PC-9 (cell line): Measurements from ENCODE around the gene HMGB3. TPM values are rescaled to one million over a fixed set of nuclear protein-coding genes. Genes with fewer than 3 reads are reported as not detected.
"Not testable (repeated sequence)": the region's sequence is repeated elsewhere in the genome, so short reads cannot be mapped to it uniquely, and the experiment has no call there.

ENCODE experiments used
- BruUV-seq: library from RNA; stranded (reverse); fragments of 400-500 nt; replicated peaks from 2 replicates; lab custom pipeline; 2021; lab: Mats Ljungman, UMichigan
- CTCF ChIA-PET: fragments of 300-600 bp; sonication (Branson Sonifier 250); formaldehyde crosslinking; loops from one replicate; lab custom pipeline; 2022; ENCODE audit warnings: antibody characterized with exemption; lab: Charles Lee
- POLR2A ChIA-PET: fragments of 300-600 bp; sonication (Branson Sonifier 250); formaldehyde crosslinking; loops from one replicate; lab custom pipeline; 2022; ENCODE audit warnings: antibody characterized with exemption; ENCODE audit not compliant: unreplicated experiment; lab: Charles Lee
- DNase-seq, 2 experiments: peaks; one replicate each; pipeline versions ENCODE4 v3.0.0 to v3.0.0-alpha.2; 2015 to 2022; ENCODE audit warnings: mixed read lengths in 1 of 2
- H2AFZ ChIP-seq: fragments of 200-600 bp; sonication (generic); 2 replicates; pipeline ENCODE4 v1.8.1; 2017; ENCODE audit warnings: antibody characterized with exemption
- H3F3A ChIP-seq: fragments of 200-600 bp; sonication (generic); 2 replicates; pipeline ENCODE4 v1.8.1; 2017; ENCODE audit warnings: antibody characterized with exemption, mild to moderate bottlenecking, low read depth; ENCODE audit not compliant: insufficient read depth
- H3K27ac ChIP-seq: fragments of 200-600 bp; sonication (generic); 2 replicates; pipeline ENCODE4 v1.6.1; 2016; ENCODE audit warnings: mixed run types
- H3K27me3 ChIP-seq: fragments of 200-600 bp; sonication (generic); 2 replicates; pipeline ENCODE4 v1.6.1; 2016; ENCODE audit warnings: low read depth, mixed run types; ENCODE audit not compliant: insufficient read depth
- H3K36me3 ChIP-seq: fragments of 200-600 bp; sonication (generic); 2 replicates; pipeline ENCODE4 v1.6.1; 2016; ENCODE audit warnings: low read depth, mixed run types
- H3K4me1 ChIP-seq: fragments of 200-600 bp; sonication (generic); replicated peaks from 2 replicates; pipeline ENCODE4 v1.6.1; 2016; ENCODE audit warnings: mixed run types; ENCODE audit not compliant: insufficient read depth
- H3K4me2 ChIP-seq: fragments of 200-600 bp; sonication (generic); 2 replicates; pipeline ENCODE4 v1.6.1; 2017; ENCODE audit warnings: mixed run types
- H3K4me3 ChIP-seq: fragments of 200-600 bp; sonication (generic); 2 replicates; pipeline ENCODE4 v1.6.1; 2016; ENCODE audit warnings: mixed run types
- H3K79me2 ChIP-seq: fragments of 200-600 bp; sonication (generic); 2 replicates; pipeline ENCODE4 v1.6.1; 2017; ENCODE audit warnings: low read depth, mixed run types
- H3K9me2 ChIP-seq: fragments of 200-600 bp; sonication (generic); 2 replicates; pipeline ENCODE4 v1.8.1; 2017; ENCODE audit warnings: mild to moderate bottlenecking; ENCODE audit not compliant: insufficient read depth
- H3K9me3 ChIP-seq: fragments of 200-600 bp; sonication (generic); 2 replicates; pipeline ENCODE4 v1.8.1; 2016; ENCODE audit warnings: low read depth; ENCODE audit not compliant: insufficient read depth
- H4K20me1 ChIP-seq: fragments of 200-600 bp; sonication (generic); 2 replicates; pipeline ENCODE4 v1.8.1; 2017; ENCODE audit not compliant: insufficient read depth
- EZH2 ChIP-seq: fragments of 200-600 bp; sonication (generic); IDR thresholded peaks from 2 replicates; pipeline ENCODE4 v1.8.0; 2017; ENCODE audit warnings: antibody characterized with exemption, low read depth
- intact Hi-C: fragments of 100-400 bp; cut with micrococcal nuclease; formaldehyde crosslinking; loops from one replicate; pipeline ENCODE4 v1.10.0; 2022; ENCODE audit not compliant: unreplicated experiment
- total RNA-seq: library from RNA; stranded (reverse); gene quantifications from 2 replicates; pipeline ENCODE4 v1.2.3, GENCODE V29; 2021
- TF ChIP-seq, protein P1 (sequence below): fragments of 200-600 bp; sonication (generic); conservative IDR thresholded peaks from 2 replicates; pipeline ENCODE4 v1.6.1; 2017; ENCODE audit warnings: mixed run types, antibody characterized with exemption, mild to moderate bottlenecking, moderate library complexity

Gene HMGB3
- total RNA-seq, 1 experiment from 2014 or later: 149 TPM

- no TSS peak for BruUV-seq
- ChIA-PET POLR2A (no interaction called here), CTCF (no interaction called here)
- intact Hi-C loops: no loop called here
- H3K9me2 ChIP-seq: no peaks in the 10 kb centered on the region
- no peaks in the 10 kb centered on the region for H3K36me3 ChIP-seq
- no peak overlapping the region for H2AFZ ChIP-seq
- no peak overlapping the region for H3K4me2 ChIP-seq
- no peak overlapping the region for H3K4me3 ChIP-seq
- 0 out of 2 replicates have a peak, but pooled peaks cover 5% of the 10 kb centered on the region for H3K4me1 ChIP-seq
- no peaks in the 10 kb centered on the region for H3F3A ChIP-seq
- H4K20me1 ChIP-seq: no peaks in the 10 kb centered on the region
- no peak for TF ChIP-seq EZH2
- TF ChIP-seq, protein P1, sequence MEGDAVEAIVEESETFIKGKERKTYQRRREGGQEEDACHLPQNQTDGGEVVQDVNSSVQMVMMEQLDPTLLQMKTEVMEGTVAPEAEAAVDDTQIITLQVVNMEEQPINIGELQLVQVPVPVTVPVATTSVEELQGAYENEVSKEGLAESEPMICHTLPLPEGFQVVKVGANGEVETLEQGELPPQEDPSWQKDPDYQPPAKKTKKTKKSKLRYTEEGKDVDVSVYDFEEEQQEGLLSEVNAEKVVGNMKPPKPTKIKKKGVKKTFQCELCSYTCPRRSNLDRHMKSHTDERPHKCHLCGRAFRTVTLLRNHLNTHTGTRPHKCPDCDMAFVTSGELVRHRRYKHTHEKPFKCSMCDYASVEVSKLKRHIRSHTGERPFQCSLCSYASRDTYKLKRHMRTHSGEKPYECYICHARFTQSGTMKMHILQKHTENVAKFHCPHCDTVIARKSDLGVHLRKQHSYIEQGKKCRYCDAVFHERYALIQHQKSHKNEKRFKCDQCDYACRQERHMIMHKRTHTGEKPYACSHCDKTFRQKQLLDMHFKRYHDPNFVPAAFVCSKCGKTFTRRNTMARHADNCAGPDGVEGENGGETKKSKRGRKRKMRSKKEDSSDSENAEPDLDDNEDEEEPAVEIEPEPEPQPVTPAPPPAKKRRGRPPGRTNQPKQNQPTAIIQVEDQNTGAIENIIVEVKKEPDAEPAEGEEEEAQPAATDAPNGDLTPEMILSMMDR: no peak
- DNase-seq: no peak
- H3K27ac ChIP-seq: no peak overlapping the region
- no peaks in the 10 kb centered on the region for H3K9me3 ChIP-seq
- peaks cover 22% of the 10 kb centered on the region; the same call in 1 of the 2 replicates for H3K27me3 ChIP-seq
- H3K79me2 ChIP-seq: no peaks in the 10 kb centered on the region
Observed at GRCh38 chrX:150961631-150962030, 21.5 kb upstream of the HMGB3 start.

GRCh38 chrX:150964416-150964815 lies 18.7 kb upstream of the HMGB3 start:
- H3K27ac ChIP-seq, H4K20me1 ChIP-seq, H3K79me2 ChIP-seq, POLR2A ChIA-PET, intact Hi-C loops, BruUV-seq, H3K4me3 ChIP-seq, H2AFZ ChIP-seq, H3F3A ChIP-seq, H3K4me2 ChIP-seq, DNase-seq, H3K9me3 ChIP-seq, CTCF ChIA-PET, H3K9me2 ChIP-seq, H3K36me3 ChIP-seq: not testable (repeated sequence)
- Histone ChIP-seq H3K27me3 (0 out of 2 replicates have a peak, but pooled peaks cover 12% of the 10 kb centered on the region), H3K4me1 (0 out of 2 replicates have a peak, but pooled peaks cover 11% of the 10 kb centered on the region)

GRCh38 chrX:150966235-150966634 lies 16.9 kb upstream of the HMGB3 start:
- no peak overlapping the region for H3K4me2 ChIP-seq
- ChIA-PET POLR2A (no interaction called here), CTCF (no interaction called here)
- H3K4me3 ChIP-seq: no peak overlapping the region
- H2AFZ ChIP-seq: no peak overlapping the region
- 0 out of 2 replicates have a peak, but pooled peaks cover 11% of the 10 kb centered on the region for H3K4me1 ChIP-seq
- H3F3A ChIP-seq: no peaks in the 10 kb centered on the region
- H3K27me3 ChIP-seq: 0 out of 2 replicates have a peak, but pooled peaks cover 12% of the 10 kb centered on the region
- TF ChIP-seq EZH2: no peak
- TF ChIP-seq, protein P1: no peak
- H3K79me2 ChIP-seq: no peaks in the 10 kb centered on the region
- H3K9me2 ChIP-seq: no peaks in the 10 kb centered on the region
- H3K9me3 ChIP-seq: no peaks in the 10 kb centered on the region
- intact Hi-C loops: no loop called here
- BruUV-seq: no TSS peak
- DNase-seq: no peak
- no peaks in the 10 kb centered on the region for H3K36me3 ChIP-seq
- no peak overlapping the region for H3K27ac ChIP-seq
- H4K20me1 ChIP-seq: no peaks in the 10 kb centered on the region

DNA sequence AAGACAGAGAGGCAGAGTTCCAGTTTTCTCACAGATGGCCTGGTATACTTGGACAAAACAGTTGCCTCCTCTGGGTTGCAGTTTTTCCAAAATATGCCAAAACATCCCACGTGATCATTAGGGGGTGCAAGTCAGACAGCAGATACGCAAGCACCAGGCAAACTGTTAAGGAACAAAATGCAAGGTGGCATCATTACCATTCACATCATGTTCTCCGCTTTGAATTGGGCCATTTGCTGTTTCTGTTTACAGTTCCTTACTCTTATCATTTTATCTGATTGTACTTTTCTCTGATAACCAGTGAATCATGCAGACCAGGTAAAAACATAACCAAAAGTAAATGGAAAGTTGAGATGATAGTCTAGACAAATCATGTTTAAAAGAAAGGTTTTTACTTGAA lies 16.4 kb upstream of the HMGB3 start:
- H3K4me2 ChIP-seq: no peak overlapping the region
- H3K9me2 ChIP-seq: no peaks in the 10 kb centered on the region
- POLR2A ChIA-PET: no interaction called here
- H3K79me2 ChIP-seq: no peaks in the 10 kb centered on the region
- intact Hi-C loops: no loop called here
- no peaks in the 10 kb centered on the region for H3K9me3 ChIP-seq
- no peak overlapping the region for H3K4me3 ChIP-seq
- 0 out of 2 replicates have a peak, but pooled peaks cover 11% of the 10 kb centered on the region for H3K4me1 ChIP-seq
- H3K27me3 ChIP-seq: 0 out of 2 replicates have a peak, but pooled peaks cover 8% of the 10 kb centered on the region
- no peak overlapping the region for H2AFZ ChIP-seq
- H3K27ac ChIP-seq: no peak overlapping the region
- H3F3A ChIP-seq: no peaks in the 10 kb centered on the region
- CTCF ChIA-PET: no interaction called here
- no peak for DNase-seq
- no peaks in the 10 kb centered on the region for H3K36me3 ChIP-seq
- no peaks in the 10 kb centered on the region for H4K20me1 ChIP-seq
- BruUV-seq: no TSS peak
- TF ChIP-seq, protein P1: no peak
- TF ChIP-seq EZH2: no peak
